Tibial nerve (tissue), 3 donors: ENCODE data around the gene PCBP3.

Experiments
- CTCF ChIP-seq, 5 experiments: fragments of 200-600 bp in 3 of 5; fragments of 450-650 bp in 2 of 5; sonication (generic) in 3 of 5; IDR thresholded peaks; one replicate each; pipeline ENCODE4 v1.5.1; 2016 to 2019; ENCODE audit warnings: antibody characterized with exemption in 5 of 5, mild to moderate bottlenecking in 3 of 5, moderate library complexity in 2 of 5
- POLR2A ChIP-seq, 2 donors: fragments of 450-650 bp; IDR thresholded peaks; one replicate each; pipeline ENCODE4 v1.6.1; 2017; ENCODE audit warnings: antibody characterized with exemption in 2 of 2, mild to moderate bottlenecking in 2 of 2, moderate library complexity in 2 of 2

GRCh38 chr21:45929449-45929848, 285.9 kb downstream of the PCBP3 start:
- no peak for TF ChIP-seq CTCF (IDR thresholded peaks at IDR 0.05)
- TF ChIP-seq POLR2A (IDR thresholded peaks at IDR 0.05) = no peak
